Neural crest cell (in vitro differentiated cells): ENCODE measurements around the gene TPR. TPM values are rescaled to one million over a fixed set of nuclear protein-coding genes. Genes with fewer than 3 reads are reported as not detected.

Experiments used
- DNase-seq: peaks from one replicate; pipeline ENCODE4 v3.0.0; 2021; ENCODE audit warnings: low read depth, mixed read lengths, low spot score
- H3K27ac Mint-ChIP-seq: one replicate; pipeline ENCODE4 v1.8.0; 2021; ENCODE audit warnings: mild to moderate bottlenecking, mixed read lengths; ENCODE audit not compliant: unreplicated experiment
- H3K27me3 Mint-ChIP-seq: 2 replicates; pipeline ENCODE4 v1.8.0; 2021; ENCODE audit warnings: low read depth, mild to moderate bottlenecking, mixed read lengths
- H3K36me3 Mint-ChIP-seq: 2 replicates; pipeline ENCODE4 v1.8.0; 2021; ENCODE audit warnings: low read depth, mild to moderate bottlenecking, mixed read lengths
- H3K4me1 Mint-ChIP-seq: 2 replicates; pipeline ENCODE4 v1.8.0; 2021; ENCODE audit warnings: mixed read lengths
- H3K4me3 Mint-ChIP-seq: one replicate; pipeline ENCODE4 v1.8.0; 2021; ENCODE audit warnings: mild to moderate bottlenecking, mixed read lengths
- H3K9me3 Mint-ChIP-seq: 2 replicates; pipeline ENCODE4 v1.8.0; 2021; ENCODE audit warnings: mixed read lengths
- CTCF ChIP-seq: fragments of 200-600 bp; sonication (generic); conservative IDR thresholded peaks from 2 replicates; pipeline ENCODE4 v1.5.0; 2021; ENCODE audit warnings: antibody characterized with exemption, mild to moderate bottlenecking
- total RNA-seq: library from RNA; stranded (reverse); gene quantifications from 2 replicates; pipeline ENCODE4 v1.2.1, GENCODE V29; 2021

The TPR gene
- total RNA-seq, 1 donor from 2014 or later: 133 TPM

- DNase-seq: no peak
- no peaks in the 10 kb centered on the region for H3K4me1 Mint-ChIP-seq
- H3K36me3 Mint-ChIP-seq: no peaks in the 10 kb centered on the region
- no peak overlapping the region for H3K27ac Mint-ChIP-seq
- no peaks in the 10 kb centered on the region for H3K9me3 Mint-ChIP-seq
- peaks cover 3% of the 10 kb centered on the region for H3K27me3 Mint-ChIP-seq
- H3K4me3 Mint-ChIP-seq: no peak overlapping the region
- no peak for TF ChIP-seq CTCF
Measured at GRCh38 chr1:186301448-186301847, 73.6 kb downstream of the TPR start.

DNA sequence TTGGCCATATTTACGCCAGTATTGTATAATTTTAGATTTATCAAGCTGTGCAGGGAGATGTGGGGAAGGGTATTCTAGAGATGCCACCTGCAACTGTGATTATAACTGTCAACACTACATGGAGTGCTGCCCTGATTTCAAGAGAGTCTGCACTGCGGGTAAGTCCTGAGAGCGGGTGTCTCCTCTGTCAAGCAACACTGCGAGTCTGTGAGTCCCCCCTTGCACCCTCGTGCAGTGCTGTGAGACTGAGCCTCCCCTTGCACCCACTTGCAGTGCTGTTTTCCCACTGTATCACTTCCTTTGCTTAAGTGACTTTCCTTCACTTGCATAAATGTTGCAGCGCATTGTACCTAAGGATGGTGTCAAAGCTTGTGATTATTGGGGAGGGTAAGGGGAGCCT lies 75.0 kb downstream of the TPR start:
- H3K27me3 Mint-ChIP-seq: peaks cover 6% of the 10 kb centered on the region
- no peaks in the 10 kb centered on the region for H3K9me3 Mint-ChIP-seq
- no peak overlapping the region for H3K4me3 Mint-ChIP-seq
- no peak overlapping the region for H3K27ac Mint-ChIP-seq
- H3K4me1 Mint-ChIP-seq: no peaks in the 10 kb centered on the region
- TF ChIP-seq CTCF: no peak
- DNase-seq: no peak
- H3K36me3 Mint-ChIP-seq: no peaks in the 10 kb centered on the region

- Mint-ChIP-seq H3K4me3 (no peak overlapping the region), H3K36me3 (no peaks in the 10 kb centered on the region), H3K9me3 (no peaks in the 10 kb centered on the region), H3K27me3 (peaks cover 6% of the 10 kb centered on the region), H3K27ac (no peak overlapping the region), H3K4me1 (no peaks in the 10 kb centered on the region)
- DNase-seq: no peak
- TF ChIP-seq CTCF: no peak
Measured at GRCh38 chr1:186299570-186299969, 75.5 kb downstream of the TPR start.

DNA sequence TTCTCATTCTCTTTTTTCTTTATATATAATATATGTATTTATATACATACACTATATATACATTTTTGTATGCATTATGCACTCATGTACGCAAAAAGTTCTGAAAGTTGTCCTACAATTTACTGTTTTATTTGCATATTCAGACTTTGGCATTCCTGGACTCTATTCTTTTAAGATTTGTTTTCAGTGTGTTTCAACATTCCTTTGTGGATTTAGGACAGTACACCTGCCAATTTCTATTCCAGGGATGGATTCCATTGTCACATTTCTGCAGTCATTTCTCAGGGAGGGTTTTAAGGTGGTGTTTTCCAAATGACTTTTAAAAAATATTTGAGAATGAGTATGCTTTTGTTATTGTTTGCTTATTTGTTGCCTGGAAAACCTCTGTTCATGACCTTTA lies 76.2 kb downstream of the TPR start:
- no peaks in the 10 kb centered on the region for H3K4me1 Mint-ChIP-seq
- H3K9me3 Mint-ChIP-seq: no peaks in the 10 kb centered on the region
- H3K36me3 Mint-ChIP-seq: no peaks in the 10 kb centered on the region

DNA sequence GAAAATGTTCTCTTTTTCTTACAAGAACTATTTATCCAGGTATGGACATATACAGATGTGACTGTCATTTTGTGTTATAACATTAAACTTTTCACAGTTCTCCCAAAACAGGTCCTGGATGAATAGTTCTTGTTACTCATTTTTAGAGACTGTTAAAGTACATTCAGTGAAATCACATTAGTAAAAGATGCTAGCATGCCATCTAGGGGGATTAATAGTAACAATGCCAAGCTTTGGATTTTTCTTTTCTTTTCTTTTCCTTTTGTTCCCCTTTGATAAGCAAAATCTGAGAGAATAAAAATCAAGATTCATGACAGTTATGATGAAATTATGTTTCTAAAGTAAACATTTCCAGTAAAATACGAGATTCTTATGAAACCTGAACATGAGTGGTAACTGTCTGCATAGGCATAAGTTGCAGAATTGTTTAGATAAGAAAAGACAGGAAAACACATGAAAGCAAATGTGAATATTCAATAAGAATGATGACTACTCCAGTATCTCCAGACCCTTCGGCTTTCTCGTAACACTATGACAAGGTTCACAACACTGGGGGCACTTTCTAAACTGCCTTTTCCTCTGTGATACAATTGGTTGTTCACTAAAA lies 77.5 kb downstream of the TPR start:
- Mint-ChIP-seq H3K4me1 (no peaks in the 10 kb centered on the region), H3K4me3 (no peak overlapping the region), H3K9me3 (no peaks in the 10 kb centered on the region), H3K36me3 (no peaks in the 10 kb centered on the region), H3K27ac (no peak overlapping the region), H3K27me3 (peaks cover 3% of the 10 kb centered on the region)
- DNase-seq: no peak
- TF ChIP-seq CTCF: no peak

More for the DNA sequence above, 76.2 kb downstream of the TPR start:
- no peak for TF ChIP-seq CTCF
- Mint-ChIP-seq H3K27ac (no peak overlapping the region), H3K27me3 (peaks cover 4% of the 10 kb centered on the region), H3K4me3 (no peak overlapping the region)
- no peak for DNase-seq
